ENCODE measurements around the gene SLC35F6.

GRCh38 chr2:26782876-26783704, 19.0 kb downstream of the SLC35F6 start:
- TF ChIP-seq CTCF (IDR thresholded peaks at IDR 0.05) (no peak), POLR2A (IDR thresholded peaks at IDR 0.05) (no peak)
